ENCODE measurements around the gene ZKSCAN2. TPM values are rescaled to one million over a fixed set of nuclear protein-coding genes. Genes with fewer than 3 reads are reported as not detected.

The ZKSCAN2 gene
- polyA plus RNA-seq, 2 of the 4 experiments (the other 2 are of a cell fraction) = 2.0 to 3.4 TPM

GRCh38 chr16:25271421-25271820, 13.8 kb upstream of the ZKSCAN2 start:
- TF ChIP-seq TP53 (CRISPR knock-in tag; IDR thresholded peaks at IDR 0.05) (no peak), REST (IDR thresholded peaks at IDR 0.05) (no peak), RCOR1 (IDR thresholded peaks at IDR 0.05; ENCODE audit: low read depth, low read length) (no peak), MAZ (IDR thresholded peaks at IDR 0.05; ENCODE audit: borderline replicate concordance, low read depth, low read length) (no peak), NFE2L2 (conservative IDR thresholded peaks at IDR 0.05; ENCODE audit: low read length) (no peak), HMGXB4 (CRISPR knock-in tag; IDR thresholded peaks at IDR 0.05; ENCODE audit: borderline replicate concordance) (no peak), RNF2 (IDR thresholded peaks at IDR 0.05; ENCODE audit: borderline replicate concordance, low read depth) (no peak), ZFP36 (IDR thresholded peaks at IDR 0.05; ENCODE audit: borderline replicate concordance, partially characterized antibody) (no peak), POLR2AphosphoS2 (conservative IDR thresholded peaks at IDR 0.05; ENCODE audit: low read length) (no peak), HOXA7 (CRISPR knock-in tag; IDR thresholded peaks at IDR 0.05) (no peak), ATOH8 (CRISPR knock-in tag; IDR thresholded peaks at IDR 0.05; ENCODE audit: low read depth) (no peak), RARB (CRISPR knock-in tag; IDR thresholded peaks at IDR 0.05) (no peak), RAD21 (conservative IDR thresholded peaks at IDR 0.05 in 1 of 2, IDR thresholded peaks at IDR 0.05 in 1 of 2) (no peak), SMC3 (IDR thresholded peaks at IDR 0.05) (no peak)
- ChIA-PET CTCF (interaction anchor here (2.4 kb wide), 1 partner anchor 11 kb away, joined by 15 read pairs; no protein-coding TSS in a partner anchor), POLR2A (no interaction called here)
- 52% methylated on average over 5 of the region's 5 CpGs for WGBS (ENCODE audit: missing lambda C conversion rate)
- Histone ChIP-seq H3K4me3 (no peak overlapping the region), H3K9me3 (no peaks in the 10 kb centered on the region), H3K27ac (no peak overlapping the region), H3K4me2 (no peak overlapping the region), H3K4me1 (no peaks in the 10 kb centered on the region)
- ATAC-seq (no peak), DNase-seq (ENCODE audit: low read depth in 1 of 2, low spot score in 1 of 2) (no peak), FAIRE-seq (no peak)

GRCh38 chr16:25270577-25270976, 12.9 kb upstream of the ZKSCAN2 start:
- H3K9me3 ChIP-seq = no peaks in the 10 kb centered on the region
- H3K27ac ChIP-seq = no peak overlapping the region
- no peaks in the 10 kb centered on the region for H3K4me1 ChIP-seq
- H3K4me3 ChIP-seq = no peak overlapping the region
- DNase-seq (ENCODE audit: low read depth in 1 of 2, low spot score in 1 of 2) (no peak), FAIRE-seq (no peak), ATAC-seq (no peak)
- WGBS (ENCODE audit: missing lambda C conversion rate) = 81% methylated on average over 6 of the region's 6 CpGs
- ChIA-PET CTCF (interaction anchor here (0.6 to 2.4 kb wide), 3 partner anchors 10 to 97 kb away, joined by 3 to 15 read pairs (median 5); no protein-coding TSS in a partner anchor), POLR2A (no interaction called here)
- no peak overlapping the region for H3K4me2 ChIP-seq
- TF ChIP-seq MAX (IDR thresholded peaks at IDR 0.05) (no peak), ZSCAN20 (CRISPR knock-in tag; IDR thresholded peaks at IDR 0.05) (no peak), FOXS1 (CRISPR knock-in tag; IDR thresholded peaks at IDR 0.05) (no peak), NPAS2 (CRISPR knock-in tag; IDR thresholded peaks at IDR 0.05; ENCODE audit: borderline replicate concordance) (no peak), KDM1A (IDR thresholded peaks at IDR 0.05; ENCODE audit: low read depth) (no peak), CBX8 (IDR thresholded peaks at IDR 0.05) (no peak), JUNB (IDR thresholded peaks at IDR 0.05) (no peak), ESRRA (IDR thresholded peaks at IDR 0.05; ENCODE audit: borderline replicate concordance, low read length) (no peak), HDAC2 (IDR thresholded peaks at IDR 0.05) (no peak), HOXA7 (CRISPR knock-in tag; IDR thresholded peaks at IDR 0.05) (no peak), PBX3 (IDR thresholded peaks at IDR 0.05) (no peak), KDM5A (IDR thresholded peaks at IDR 0.05) (no peak), TFCP2L1 (CRISPR knock-in tag; IDR thresholded peaks at IDR 0.05) (no peak), POLR2AphosphoS2 (conservative IDR thresholded peaks at IDR 0.05; ENCODE audit: low read length) (no peak), JUN (IDR thresholded peaks at IDR 0.05) (no peak)
